GM12892 (cell line): ENCODE data around the gene TSPAN13.

Experiments used
- DNase-seq: peaks from one replicate; pipeline ENCODE4 v3.0.0; 2011; ENCODE audit not compliant: insufficient read length
- FAIRE-seq: peaks from 2 replicates; lab custom pipeline; 2011; peaks lifted over from hg19 to GRCh38; lab: Jason Lieb, UNC
- POLR2A ChIP-seq: IDR thresholded peaks from 2 replicates; pipeline ENCODE4 v1.6.1; 2011; ENCODE audit warnings: low read depth, low read length, control low read depth
- POLR2AphosphoS5 ChIP-seq: IDR thresholded peaks from 2 replicates; pipeline ENCODE4 v1.6.1; 2011; ENCODE audit warnings: low read depth, low read length, control low read depth
- TAF1 ChIP-seq: IDR thresholded peaks from 2 replicates; pipeline ENCODE4 v1.6.1; 2011; ENCODE audit warnings: low read depth, mild to moderate bottlenecking, control low read depth, low read length, borderline replicate concordance

TSPAN13 gene

GRCh38 chr7:16785846-16786245 is 32.3 kb downstream of the TSPAN13 start:
- no peak for FAIRE-seq
- no peak for DNase-seq
- TF ChIP-seq TAF1 = no peak
- no peak for TF ChIP-seq POLR2AphosphoS5
- TF ChIP-seq POLR2A = no peak

DNA sequence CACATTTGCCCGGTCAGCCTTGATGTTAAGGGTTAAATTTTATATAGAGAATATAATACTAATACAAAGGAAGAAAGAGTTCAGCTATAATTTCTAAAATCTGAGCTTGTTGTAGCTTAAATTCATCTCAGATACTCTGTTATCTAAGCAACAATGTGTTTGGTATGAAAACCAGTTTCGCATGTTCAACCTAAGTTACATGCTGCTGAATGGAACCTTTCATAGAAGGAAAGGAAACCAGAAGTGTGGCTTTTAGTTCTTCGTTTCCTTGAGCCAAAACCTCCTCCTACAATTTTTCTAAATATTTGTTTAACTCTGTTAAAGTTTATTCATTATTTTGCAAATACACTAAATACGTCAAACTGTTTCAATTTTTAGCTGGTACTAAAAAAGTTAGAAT is 32.7 kb downstream of the TSPAN13 start:
- DNase-seq (no peak), FAIRE-seq (no peak)
- TF ChIP-seq TAF1 (no peak), POLR2AphosphoS5 (no peak), POLR2A (no peak)

DNA sequence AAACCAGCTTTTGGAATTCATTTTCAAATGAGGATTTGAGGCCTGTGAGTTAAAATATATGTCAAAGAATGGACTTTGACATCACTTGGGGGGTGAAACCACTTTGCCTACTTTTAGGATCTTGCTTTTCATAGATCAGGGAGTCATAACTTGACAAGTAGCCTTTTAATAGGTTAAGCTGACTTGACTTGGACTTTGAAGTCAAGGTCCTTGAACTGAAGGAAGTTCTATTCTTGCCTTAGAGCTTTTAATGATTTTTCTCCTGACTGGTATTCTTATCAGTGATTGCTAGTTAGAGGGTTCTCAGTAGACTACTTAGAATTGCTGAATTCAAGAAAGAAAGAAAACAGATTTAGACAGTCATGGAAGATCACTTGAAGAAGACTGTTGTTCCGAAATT is 33.6 kb downstream of the TSPAN13 start:
- no peak for FAIRE-seq
- no peak for DNase-seq
- TF ChIP-seq POLR2A = no peak
- TF ChIP-seq POLR2AphosphoS5 = no peak
- no peak for TF ChIP-seq TAF1

GRCh38 chr7:16791071-16791470 is 37.5 kb downstream of the TSPAN13 start:
- DNase-seq = no peak
- no peak for TF ChIP-seq POLR2AphosphoS5
- no peak for TF ChIP-seq POLR2A
- TF ChIP-seq TAF1 = no peak
- no peak for FAIRE-seq

GRCh38 chr7:16791905-16792698 is 38.5 kb downstream of the TSPAN13 start:
- FAIRE-seq = no peak
- DNase-seq = no peak
- TF ChIP-seq POLR2AphosphoS5 = no peak
- no peak for TF ChIP-seq POLR2A
- TF ChIP-seq TAF1 = no peak

GRCh38 chr7:16794986-16795385 is 41.4 kb downstream of the TSPAN13 start:
- TF ChIP-seq POLR2A = no peak
- no peak for TF ChIP-seq TAF1
- no peak for TF ChIP-seq POLR2AphosphoS5
- no peak for DNase-seq

GRCh38 chr7:16795624-16796023 is 42.1 kb downstream of the TSPAN13 start:
- no peak for TF ChIP-seq TAF1
- TF ChIP-seq POLR2A = no peak
- no peak for TF ChIP-seq POLR2AphosphoS5
- no peak for DNase-seq
- FAIRE-seq = no peak

More at GRCh38 chr7:16794986-16795385, 41.4 kb downstream of the TSPAN13 start:
- no peak for FAIRE-seq

GRCh38 chr7:16801111-16801542 is 47.6 kb downstream of the TSPAN13 start:
- FAIRE-seq = no peak

GRCh38 chr7:16801579-16801978 is 48.0 kb downstream of the TSPAN13 start:
- TF ChIP-seq POLR2AphosphoS5 (no peak), TAF1 (no peak)
- DNase-seq = no peak
- no peak for FAIRE-seq

More at GRCh38 chr7:16801111-16801542, 47.6 kb downstream of the TSPAN13 start:
- TF ChIP-seq TAF1 (no peak), POLR2AphosphoS5 (no peak), POLR2A (no peak)
- no peak for DNase-seq

GRCh38 chr7:16803125-16803524 is 49.6 kb downstream of the TSPAN13 start:
- FAIRE-seq = no peak
- TF ChIP-seq POLR2A (no peak), TAF1 (no peak), POLR2AphosphoS5 (no peak)
- no peak for DNase-seq

DNA sequence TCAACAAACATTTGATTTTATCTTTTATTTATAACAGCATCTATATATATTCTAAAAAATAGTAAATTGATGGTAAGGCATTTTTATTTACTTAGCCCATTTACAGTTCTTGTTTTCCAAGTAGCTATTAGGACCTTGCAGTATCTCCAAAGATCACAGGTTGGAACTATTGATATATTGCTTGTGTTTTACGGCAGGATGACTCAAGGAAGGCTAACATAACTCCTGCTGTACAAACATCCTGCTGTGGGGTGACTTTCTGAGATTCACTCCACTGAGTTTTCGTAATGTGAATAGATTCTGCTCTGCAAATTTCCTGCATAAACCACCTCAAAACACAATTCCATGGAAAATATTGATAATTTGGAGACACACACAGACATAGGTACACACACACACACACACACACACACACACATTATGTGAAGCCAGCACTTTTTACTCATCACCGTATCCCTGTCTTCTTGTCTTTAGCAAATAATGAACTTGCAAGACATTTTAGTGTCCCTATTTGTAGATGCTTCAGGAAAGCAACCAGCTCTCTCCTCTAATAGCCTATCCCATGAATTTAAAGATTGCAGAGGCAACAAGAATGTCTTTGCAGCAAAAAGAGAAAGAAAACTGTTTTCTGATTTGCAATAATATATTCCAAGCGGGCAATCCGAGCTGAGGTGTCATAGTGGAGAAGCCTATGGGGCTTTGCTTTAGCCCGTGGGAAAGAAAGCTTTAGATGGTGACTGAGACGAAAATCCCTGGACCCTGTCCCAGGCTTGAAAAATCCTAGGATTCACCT is 50.5 kb downstream of the TSPAN13 start:
- TF ChIP-seq POLR2A (no peak), POLR2AphosphoS5 (no peak), TAF1 (no peak)
- no peak for FAIRE-seq
- DNase-seq = no peak

GRCh38 chr7:16804674-16805439 is 51.3 kb downstream of the TSPAN13 start, which contains the start of gene AGR2:
TSS of gene AGR2 (minus strand) at chr7:16804999. CDS start at chr7:16801796, 3,203 bp downstream.
- TF ChIP-seq POLR2A (no peak), POLR2AphosphoS5 (no peak), TAF1 (no peak)
- DNase-seq (no peak), FAIRE-seq (no peak)
